ENCODE results near the gene SLC46A2.

DNA sequence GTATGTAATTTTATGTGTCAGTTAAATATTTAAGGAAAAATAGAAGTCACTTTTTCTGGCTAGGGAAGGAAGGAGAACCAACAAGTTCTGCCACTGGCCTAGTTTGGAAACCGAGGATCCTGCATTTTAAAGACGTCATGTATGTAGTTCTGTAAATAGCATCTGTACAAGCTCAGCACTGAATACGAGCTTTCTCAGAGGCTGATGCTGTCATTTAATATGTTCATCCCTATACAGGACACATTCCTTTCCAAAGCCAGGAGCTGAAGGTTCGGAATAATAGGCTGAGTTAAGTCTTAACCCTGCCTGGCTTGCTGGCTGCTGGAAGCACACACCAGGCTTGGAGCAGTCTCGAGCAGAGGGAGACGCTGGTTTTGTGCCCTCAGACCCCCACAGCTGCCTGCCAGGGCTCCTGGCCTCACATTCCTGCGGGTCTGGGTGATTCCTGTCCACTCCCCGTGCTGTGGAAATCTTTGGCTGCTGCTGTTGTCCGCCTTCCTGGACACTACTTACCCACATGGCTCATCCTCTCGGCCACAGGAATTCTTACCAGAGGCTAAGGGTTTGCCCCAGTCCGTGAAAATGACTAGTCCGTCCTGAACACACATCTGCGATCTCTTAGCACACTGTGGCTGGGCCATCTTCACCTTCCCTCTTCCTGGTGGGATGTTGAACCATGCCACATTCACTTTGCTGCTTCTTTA is 36.6 kb downstream of the SLC46A2 start:
- no peak for TF ChIP-seq POLR2AphosphoS5 (IDR thresholded peaks at IDR 0.05)
- TF ChIP-seq, protein P1, sequence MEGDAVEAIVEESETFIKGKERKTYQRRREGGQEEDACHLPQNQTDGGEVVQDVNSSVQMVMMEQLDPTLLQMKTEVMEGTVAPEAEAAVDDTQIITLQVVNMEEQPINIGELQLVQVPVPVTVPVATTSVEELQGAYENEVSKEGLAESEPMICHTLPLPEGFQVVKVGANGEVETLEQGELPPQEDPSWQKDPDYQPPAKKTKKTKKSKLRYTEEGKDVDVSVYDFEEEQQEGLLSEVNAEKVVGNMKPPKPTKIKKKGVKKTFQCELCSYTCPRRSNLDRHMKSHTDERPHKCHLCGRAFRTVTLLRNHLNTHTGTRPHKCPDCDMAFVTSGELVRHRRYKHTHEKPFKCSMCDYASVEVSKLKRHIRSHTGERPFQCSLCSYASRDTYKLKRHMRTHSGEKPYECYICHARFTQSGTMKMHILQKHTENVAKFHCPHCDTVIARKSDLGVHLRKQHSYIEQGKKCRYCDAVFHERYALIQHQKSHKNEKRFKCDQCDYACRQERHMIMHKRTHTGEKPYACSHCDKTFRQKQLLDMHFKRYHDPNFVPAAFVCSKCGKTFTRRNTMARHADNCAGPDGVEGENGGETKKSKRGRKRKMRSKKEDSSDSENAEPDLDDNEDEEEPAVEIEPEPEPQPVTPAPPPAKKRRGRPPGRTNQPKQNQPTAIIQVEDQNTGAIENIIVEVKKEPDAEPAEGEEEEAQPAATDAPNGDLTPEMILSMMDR (IDR thresholded peaks at IDR 0.05; ENCODE audit: poor library complexity, severe bottlenecking) = no peak
- TF ChIP-seq EZH2 (IDR thresholded peaks at IDR 0.05; ENCODE audit: borderline replicate concordance, insufficient read depth, low read length, poor library complexity, severe bottlenecking) = no peak
- no peak for TF ChIP-seq SMC3 (conservative IDR thresholded peaks at IDR 0.05; ENCODE audit: poor library complexity)
- TF ChIP-seq, protein P2, sequence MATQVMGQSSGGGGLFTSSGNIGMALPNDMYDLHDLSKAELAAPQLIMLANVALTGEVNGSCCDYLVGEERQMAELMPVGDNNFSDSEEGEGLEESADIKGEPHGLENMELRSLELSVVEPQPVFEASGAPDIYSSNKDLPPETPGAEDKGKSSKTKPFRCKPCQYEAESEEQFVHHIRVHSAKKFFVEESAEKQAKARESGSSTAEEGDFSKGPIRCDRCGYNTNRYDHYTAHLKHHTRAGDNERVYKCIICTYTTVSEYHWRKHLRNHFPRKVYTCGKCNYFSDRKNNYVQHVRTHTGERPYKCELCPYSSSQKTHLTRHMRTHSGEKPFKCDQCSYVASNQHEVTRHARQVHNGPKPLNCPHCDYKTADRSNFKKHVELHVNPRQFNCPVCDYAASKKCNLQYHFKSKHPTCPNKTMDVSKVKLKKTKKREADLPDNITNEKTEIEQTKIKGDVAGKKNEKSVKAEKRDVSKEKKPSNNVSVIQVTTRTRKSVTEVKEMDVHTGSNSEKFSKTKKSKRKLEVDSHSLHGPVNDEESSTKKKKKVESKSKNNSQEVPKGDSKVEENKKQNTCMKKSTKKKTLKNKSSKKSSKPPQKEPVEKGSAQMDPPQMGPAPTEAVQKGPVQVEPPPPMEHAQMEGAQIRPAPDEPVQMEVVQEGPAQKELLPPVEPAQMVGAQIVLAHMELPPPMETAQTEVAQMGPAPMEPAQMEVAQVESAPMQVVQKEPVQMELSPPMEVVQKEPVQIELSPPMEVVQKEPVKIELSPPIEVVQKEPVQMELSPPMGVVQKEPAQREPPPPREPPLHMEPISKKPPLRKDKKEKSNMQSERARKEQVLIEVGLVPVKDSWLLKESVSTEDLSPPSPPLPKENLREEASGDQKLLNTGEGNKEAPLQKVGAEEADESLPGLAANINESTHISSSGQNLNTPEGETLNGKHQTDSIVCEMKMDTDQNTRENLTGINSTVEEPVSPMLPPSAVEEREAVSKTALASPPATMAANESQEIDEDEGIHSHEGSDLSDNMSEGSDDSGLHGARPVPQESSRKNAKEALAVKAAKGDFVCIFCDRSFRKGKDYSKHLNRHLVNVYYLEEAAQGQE (IDR thresholded peaks at IDR 0.05; ENCODE audit: borderline replicate concordance) = no peak
- TF ChIP-seq EP300 (conservative IDR thresholded peaks at IDR 0.05; ENCODE audit: poor library complexity, severe bottlenecking) = no peak
- TF ChIP-seq RAD21 (conservative IDR thresholded peaks at IDR 0.05) = no peak

Measured in neural cell (in vitro differentiated cells).